ENCODE measurements around the gene HOTAIR.
A peak's percentile ranks its signal among the peaks of the same experiment; 100 is the strongest.

The HOTAIR gene

DNA sequence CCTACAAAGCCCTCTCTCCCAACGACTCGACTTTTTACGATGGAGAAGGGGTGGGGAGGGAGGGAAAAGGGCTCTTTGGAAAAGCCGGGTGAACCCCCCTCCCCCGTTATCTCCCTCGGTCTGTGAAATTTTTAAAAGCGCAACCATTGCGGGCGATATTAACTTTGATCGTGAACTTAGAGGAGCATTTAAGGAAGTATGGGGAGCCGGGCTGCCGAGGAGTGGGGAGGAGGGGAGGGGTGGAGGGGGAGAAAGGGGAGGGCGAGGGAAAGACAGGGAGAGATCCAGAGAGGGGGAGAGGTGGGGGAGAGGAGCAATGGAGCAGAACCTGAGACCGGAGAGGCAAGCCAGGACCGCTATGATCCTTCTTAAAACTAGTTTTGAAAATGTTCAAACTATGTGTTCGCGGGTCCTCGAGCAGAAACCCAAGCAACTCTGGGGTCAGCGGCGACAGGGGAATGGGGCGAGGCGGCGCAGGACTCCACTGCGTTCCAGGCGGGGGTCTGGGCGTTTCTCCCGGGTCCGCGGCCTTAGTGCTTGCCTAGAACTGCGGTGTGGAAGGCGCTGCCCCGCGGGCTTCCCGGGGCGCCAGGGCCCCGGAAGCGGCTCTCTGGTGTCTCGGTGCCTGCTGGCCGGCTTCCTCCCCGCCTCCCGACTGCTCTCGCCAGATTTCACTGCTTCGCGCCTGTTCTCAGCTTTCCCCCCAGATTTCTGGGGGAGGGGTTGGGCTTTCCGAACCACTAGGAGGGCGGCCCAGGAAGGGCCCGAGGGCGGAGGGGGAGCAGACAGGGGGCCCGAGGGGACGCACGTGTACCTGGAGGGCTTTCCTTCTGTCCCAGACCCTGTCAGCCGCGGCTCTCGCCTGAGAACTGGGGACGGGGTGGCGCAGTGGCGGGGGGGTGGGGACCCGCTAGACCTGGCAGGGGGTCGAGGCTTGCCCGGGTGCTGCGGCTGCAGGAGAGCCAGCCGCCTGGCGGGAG, at the start of gene HOTAIR:
TSS of gene HOTAIR (minus strand) at position 871 of the 980 bp plus-strand sequence.
- DNase-seq: peak; percentile 8

DNA sequence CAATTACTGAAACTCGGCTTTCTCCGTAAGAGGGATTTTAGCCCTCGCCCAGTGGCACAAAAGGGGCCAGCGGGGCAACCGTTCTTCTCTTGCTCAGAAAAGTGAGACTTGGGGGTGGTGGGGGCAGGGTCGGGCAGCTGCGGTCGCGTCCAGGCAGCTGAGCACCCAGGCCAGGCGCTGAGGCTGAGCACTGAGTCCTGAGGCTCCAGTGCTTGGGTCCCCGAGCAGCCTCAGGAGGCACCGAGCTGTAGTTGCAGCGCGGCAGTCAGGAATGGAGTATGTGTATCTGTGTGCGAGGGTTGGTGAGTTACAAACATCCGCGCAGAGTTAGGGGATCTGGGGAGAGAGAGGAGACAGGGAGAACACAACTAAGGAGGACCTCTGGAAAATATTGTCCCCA, 49.4 kb upstream of the HOTAIR start:
- no peak for DNase-seq

DNA sequence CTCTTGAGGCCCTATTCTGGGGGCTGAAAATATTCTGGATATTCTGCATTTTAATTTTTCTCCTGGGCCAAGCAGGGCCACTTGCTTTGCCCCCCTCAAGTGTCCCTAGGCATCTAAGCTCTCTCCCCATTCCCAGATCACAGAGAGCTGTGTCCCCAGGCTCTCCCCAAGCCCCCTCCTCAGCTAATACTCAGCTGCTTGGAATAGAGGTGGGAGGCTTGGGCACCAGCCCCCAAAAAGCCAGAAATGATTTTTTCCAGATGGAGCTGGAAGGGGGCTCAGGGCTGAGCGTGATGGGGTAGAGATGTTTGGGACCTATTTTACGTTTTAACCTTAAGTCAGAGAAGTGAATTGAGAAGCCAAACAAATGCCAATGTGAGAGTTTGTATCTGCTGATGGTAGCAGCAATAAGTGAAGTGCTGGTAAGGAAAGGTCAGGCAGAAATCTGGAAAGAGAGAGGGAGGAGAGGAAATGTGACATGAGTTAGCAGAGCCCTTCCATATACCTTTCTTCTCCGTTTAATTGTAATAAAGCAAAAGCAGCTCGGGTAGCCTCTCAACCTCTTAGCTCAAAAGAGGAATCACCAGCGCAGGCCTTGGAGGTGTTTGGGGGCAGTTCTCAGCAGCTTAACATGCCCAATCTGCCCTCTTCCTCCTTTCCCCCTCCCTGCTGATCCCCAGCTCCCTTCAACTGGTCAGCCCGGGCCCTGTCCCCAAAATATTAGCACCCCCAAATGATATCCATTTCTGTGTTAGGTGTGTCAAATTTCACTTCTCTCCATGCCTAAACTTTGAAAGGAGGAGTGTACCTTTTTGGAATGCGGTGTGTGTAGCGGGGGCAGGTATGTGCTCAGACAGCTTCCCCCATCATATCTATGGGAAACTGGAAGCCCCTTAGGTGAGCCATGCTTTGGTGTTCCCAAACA, 48.5 kb upstream of the HOTAIR start:
- DNase-seq: no peak

DNA sequence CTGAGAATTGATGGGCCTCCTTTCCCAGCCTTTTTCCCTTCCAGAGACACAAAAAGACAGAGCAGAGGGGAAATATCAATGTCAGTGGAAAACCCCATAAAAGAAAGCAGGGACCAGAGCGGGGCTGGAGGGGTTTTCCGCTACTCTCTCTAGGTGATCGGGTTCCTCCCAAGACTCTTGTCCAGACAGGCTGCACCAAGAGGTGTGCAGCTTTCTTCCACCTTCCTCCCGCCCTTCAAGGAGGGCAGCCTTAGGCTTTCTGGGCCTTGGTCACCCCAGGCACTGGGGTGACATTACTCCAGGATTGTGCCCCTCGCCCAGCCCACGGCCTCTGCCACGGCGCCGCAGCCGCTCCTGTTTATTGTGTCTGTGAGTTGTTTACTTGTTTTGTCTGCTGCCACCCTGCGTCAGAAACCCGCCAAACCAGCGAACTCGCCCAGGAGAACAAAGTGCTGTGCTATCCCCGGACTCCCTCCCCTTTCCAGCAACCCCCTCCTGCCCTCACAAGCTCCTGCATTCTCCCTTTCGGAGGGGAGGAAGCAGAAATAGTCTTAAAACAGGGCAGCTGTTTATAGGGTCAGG, 46.8 kb upstream of the HOTAIR start:
- no peak for DNase-seq

DNA sequence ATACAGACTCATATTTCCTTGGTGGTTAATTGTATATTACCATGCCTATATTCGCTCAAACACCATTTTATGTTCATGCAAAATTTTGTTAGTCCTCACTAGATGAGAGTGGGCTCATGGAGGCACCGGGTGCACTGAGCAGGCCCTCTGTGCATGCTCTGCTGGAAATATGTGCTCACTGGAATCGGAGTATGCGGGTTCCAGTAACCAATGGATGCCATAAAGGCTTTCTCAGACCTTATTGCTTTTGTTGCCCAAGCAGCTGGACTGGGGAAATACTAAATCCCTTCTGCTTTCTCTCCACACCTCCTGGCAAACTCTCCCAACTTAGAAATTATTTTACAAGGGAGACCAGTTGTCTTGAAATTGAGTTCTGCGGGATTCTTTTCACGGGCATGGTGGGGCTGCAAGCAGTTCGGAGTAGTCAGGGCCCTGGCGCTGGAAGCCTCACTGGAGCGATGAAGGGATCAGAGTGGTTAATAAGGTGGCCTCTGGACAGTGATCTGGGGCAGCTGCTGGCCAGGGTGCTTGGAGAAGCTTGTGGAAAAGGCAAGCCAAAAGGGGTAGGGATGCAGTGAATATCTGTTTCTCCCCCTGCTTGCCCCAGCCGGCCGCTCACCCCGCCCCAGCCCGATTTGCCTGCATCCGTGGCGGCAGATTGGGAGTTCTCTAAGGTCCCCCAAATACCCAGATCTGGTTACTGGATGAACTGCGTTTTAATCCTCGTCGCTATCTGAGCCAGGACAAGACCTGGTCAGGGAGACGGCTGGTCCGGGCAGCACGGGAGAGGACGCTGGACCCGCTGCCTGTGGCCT, 46.0 kb upstream of the HOTAIR start:
- no peak for DNase-seq

DNA sequence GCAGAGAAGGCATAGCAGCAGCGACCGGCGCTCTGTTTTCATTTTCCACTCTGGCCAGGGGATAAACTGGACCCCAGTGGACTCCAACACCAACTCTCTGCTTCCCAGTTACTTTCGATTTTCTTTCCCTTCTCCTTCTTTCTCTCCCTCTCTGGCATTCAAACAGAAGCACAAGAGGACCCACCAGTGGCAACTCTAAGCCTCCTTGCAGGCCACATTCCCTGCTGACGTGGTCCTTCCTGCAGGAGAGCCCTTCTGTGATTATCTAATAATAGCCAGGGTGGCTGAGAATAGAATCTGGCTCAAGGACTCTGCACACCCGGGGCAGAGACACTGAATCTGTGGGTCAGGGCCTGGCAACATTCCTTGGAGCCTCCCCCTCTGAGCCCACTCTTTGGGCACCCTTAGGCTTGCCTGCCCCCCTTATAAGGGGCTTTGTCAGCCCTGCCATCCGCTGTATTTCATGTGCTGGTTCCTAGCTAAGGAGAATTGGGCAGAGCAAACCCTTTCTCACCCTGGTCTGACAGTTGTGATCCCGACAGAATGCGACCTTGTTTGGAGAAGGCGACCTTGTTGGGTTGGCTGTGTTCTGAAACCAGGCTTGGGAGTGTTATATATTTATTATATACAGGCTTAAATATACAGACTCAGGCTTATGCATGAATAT, 45.3 kb upstream of the HOTAIR start:
- DNase-seq: no peak

DNA sequence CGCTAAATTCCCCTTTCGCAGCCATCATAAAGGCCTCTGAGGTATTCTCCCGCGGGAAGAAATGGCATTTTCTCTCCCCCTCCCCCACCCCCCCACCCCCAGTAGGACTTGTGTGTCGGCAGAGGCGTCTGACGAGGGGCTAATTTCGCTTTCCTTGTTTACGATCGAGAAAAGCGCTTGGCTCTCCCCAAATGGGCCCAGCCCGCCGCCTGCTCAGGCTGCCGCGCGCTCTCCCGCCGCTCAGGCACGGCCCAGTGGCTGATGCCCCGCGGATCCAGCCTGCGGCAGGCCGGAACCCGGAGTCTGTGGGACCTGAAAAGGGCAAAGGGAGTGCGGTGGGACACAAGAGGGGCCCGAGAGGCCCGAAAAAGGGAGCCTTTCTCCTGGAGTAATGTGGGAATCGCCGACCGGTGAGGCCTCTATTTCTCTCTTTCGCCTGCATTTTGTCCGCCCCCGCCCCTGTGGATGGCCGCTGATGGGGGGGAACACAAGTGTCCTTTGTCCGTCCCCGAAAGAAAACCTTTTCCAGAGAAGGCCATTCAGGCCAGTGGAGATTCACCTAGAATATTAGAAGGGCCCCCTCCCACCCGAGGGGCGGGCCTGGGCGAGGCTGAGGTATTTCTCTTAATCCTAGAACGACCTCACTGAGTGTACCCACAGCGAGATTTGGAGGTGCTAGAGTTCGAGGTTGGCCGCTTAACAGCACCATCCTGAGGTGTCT, 44.5 kb upstream of the HOTAIR start:
- DNase-seq: no peak

DNA sequence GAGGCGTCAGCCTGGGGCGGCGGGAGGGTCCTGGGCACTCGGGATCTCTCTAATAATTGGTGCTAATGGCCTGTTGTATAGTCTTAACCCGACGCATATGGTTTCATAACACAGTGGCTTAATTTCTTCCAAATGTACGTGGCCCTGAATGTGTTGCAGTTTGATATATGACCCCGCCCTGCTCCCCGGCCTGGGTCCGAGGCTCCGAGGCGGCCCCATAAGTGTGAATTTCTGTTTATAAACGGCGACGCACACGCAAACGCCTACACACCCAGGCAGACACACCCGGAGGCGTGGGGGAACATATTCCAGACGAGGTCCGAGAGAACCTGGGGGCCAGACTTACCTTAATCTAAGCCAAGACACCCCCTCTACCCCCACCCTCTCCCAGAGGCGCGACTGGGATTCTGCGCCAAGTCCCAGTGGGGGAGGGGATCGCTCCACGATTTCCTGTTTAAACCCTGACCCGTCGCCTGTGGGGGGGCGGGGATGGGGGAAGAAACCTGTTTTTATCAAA, 43.8 kb upstream of the HOTAIR start:
- DNase-seq: no peak

DNA sequence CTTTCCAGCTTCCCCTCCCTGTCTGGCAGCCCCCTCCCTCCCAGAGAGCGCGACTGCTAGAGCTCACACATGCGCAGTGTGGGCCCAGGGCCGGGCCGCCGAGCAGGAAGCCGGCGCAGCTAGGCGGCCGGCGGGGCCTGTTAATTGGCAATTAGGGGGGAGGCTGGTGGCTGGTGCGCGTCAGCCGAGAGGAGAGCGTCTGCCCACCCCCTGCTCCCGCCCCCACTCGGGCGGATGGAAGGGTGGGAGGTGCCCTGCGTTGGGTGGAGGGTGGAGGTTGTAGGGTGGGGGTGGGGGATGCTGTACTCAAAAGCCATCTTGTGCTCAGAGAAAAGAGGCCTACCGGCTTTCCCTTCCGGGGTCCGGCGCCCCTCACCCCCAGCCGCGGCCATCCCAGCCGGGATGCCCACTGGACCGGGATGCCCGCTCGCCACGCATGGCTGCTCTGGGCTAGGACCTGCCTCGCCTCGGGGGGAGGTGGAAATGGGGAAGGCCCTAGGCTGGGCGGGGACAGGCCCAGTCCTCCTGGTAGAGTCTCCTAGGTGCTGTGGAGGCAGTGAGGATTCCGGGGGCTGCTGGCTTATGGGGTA, 43.2 kb upstream of the HOTAIR start:
- peak; percentile 71 for DNase-seq

DNA sequence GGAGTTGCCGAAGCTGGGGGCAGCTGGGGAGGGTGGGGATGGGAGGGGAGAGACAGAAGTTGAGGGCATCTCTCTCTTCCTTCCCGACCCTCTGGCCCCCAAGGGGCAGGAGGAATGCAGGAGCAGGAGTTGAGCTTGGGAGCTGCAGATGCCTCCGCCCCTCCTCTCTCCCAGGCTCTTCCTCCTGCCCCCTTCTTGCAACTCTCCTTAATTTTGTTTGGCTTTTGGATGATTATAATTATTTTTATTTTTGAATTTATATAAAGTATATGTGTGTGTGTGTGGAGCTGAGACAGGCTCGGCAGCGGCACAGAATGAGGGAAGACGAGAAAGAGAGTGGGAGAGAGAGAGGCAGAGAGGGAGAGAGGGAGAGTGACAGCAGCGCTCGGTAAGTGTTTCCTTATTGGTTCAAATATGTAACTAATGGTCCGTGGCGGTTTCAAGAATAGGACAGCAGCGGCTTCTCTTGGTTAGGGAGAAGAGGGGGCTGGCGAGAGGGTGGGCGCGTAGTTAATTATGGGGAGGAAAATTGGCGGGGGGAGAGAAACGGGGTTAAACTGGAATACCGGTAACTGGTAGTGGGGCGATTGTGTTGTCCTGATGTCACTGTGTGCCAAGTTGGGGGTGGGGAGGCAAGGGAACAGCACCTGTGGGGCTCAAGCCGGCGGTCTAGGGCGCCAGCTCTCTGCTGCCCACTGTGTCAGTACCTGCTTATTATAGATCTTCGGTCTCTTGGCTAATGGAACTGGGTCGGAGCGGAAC, 42.5 kb upstream of the HOTAIR start:
- DNase-seq: peak; percentile 58

DNA sequence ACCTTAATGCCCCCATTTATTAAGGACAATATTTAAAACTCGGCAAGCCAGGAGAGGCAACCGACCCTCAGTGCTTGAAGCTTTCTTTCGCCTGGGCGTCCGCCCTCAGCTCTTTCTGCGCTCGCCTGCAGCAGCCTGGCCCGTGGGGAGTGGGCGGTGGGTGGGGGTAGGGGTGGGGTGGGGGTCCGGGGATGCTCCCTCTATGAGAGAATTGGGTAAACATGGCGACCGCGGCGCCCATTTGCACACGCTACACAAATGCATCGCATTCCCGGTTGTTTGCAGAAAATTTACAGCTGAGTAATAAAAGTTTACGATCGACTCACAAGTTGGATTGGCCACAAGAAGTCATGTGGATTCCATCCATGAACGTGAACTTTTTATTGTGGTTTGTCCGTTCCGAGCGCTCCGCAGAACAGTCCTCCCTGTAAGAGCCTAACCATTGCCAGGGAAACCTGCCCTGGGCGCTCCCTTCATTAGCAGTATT, 41.8 kb upstream of the HOTAIR start:
- peak; percentile 56 for DNase-seq

DNA sequence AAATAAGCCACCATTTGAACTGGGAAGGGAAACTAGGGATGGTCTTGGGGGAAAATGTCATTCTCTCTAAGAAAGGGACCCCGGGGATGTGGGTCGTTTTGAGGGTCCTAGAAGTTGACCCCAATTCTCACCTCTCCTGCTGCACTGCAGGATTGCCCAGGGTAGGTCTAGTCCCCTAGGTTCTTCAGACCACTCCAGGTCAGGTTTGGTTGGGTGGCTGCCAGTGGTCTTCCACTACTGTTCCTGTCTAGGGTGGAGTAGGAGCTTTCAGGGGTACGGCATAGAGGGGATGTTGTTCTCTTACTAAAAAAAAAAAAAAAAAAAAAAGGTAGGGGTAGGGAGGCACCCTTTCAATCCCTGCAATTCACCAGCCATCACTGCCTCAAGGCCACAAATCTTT, 41.3 kb upstream of the HOTAIR start:
- no peak for DNase-seq

DNA sequence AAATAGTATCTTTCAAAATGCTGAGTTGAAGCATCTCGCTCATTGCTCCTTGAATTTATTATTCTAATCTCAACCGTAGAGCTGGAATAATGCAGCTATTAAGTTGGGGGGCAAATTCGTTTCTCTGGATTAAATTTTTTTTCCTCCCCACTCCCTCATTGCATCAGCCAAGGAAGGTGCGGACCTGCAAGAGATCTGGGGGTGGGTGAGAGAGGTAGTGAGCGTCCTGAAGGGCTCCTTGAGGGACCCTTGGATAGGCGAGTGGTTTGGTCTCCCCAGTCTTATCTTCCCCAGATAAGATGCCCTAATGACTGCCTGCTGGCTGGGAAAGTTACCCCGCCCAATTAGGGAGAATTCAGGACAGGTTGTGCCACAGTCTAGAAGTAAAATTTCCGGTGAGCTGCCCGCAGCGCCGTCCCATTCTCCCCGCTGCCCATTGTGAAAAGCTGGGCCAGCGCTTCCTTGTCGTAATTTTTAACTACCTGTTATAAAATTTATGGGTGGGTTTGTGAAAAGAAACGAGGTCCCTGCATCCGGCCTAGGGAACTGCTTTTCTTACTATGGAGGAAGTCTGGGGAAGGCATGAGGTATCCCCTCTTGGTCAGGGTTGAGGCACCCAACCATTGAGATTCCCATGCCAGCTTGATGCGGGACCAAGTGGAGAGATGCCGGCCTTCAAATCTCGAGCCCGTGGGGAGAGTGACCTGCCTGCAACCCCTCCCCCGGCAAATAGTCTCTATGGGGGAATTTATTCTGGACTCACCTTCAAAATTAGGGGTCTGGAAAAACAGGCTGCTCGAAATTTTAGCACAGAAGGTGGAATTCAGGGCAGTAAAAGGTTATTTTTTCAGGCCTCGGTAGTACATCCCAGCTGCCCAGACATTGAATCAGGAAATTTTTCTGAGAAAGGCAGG, 40.5 kb upstream of the HOTAIR start:
- DNase-seq: no peak

DNA sequence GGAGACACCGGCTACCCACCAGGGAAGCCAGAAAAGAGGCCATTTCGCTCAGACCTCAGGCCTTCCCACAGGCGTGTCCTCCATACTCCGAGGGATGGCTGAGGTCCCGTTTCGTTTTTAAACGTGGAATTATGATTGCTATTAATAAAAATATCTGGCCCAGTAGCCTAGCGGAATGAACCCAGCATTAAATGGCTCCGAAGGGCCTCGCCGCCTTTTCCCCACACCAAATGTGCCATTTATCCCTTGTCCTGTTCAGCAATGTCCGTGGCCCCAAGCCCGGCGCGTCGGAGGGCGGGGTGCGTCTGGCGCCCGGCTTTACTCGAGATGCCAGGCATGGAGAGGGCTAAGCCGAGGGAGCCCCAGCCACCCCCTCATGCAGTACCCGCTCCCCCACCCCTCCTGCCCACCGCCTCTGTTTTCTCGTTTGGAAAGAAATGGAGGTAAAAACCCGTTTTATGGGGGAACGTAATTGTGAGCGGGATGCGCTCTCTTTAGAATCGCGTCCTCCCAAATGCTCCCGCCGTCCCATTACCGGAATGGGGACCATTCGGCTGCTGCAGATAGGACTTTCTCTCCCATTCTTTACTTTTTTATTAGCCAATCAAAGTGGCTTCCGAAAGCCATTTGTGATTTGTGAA, 39.7 kb upstream of the HOTAIR start:
- DNase-seq: no peak

DNA sequence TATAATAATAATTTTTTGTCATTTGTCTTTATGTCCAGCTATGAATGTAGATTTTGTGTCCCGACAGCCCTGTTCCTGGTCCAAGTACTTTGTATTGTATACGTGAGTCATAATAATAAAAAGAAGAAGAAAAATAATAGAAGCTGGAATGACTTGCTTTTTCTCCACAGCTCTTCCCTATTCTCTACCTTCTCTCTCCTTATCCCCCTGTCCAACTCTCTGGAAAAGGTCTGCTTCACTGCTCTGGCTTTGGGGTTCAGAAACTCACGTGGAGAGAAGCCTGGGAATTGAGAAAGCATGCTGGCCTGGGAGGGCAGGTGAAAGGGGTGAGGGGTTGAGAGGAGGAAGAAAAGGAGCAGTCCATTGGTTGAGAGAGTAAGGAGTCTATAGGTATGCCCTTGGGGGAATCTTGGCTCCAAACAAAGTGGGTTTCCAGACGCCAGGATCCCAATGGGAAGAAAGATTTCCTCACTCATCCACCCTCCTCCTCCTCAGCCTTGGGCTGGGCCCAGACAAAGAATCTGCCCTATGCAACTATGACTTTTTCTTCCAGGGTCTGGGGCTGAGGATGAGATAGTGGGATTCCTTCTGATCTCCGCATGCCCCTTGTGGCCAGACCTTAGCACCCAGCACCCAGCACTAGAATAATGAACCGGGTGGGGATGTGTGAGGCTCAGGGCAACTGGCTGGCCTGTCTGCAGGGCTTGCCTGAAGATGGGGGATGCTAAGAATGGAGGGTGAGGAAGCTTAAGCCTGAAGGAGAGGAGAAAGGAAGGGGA, 38.1 kb upstream of the HOTAIR start:
- no peak for DNase-seq

DNA sequence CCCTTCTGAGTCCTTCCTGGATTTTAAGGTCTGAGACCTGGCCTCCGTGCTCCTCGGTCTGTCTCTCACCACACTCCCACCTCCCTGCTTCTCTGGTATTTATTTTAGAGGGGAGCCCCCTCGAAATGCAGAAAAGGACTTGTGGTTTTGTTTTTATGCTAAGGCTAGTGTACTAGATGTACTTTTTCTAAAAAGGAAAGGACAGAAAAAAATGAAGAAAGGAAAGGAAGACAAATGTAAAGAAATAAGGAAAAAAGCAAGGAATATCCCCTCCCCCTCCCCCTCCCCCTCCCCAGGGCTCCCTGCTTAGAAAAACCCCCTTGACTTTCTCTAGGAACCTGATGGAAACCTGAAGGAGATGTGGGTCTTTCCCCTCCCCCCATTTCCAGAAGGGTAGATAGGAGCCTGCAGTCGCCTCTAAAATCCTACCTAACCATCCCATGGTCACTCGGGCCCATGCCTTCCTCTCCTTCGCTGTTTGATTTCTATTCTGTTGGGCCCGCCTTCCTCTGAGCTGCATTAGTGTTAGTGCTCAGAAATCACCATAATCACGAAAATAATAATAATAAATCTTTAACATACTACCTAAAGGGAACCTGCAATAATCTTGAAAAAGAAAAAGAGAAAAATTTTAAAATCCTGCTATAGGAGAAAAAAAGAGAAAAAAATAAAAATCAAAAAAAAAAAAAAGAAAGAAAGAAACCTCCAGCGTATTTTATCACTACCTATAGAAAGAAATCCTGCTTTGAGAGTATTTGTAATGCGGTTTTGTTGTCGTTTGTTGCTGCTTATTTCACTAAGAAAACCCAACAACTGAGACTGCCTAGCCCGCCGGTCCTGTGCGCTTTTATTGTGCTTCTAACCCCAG, 37.1 kb upstream of the HOTAIR start:
- DNase-seq: no peak

Data from DMS79 treated with DMSO at 0.1 percent for 48 hours (cell line).